ENCODE measurements around the gene RNF40.

RNF40 gene

GRCh38 chr16:30780549-30780948, 18.4 kb downstream of the RNF40 start:
- no peak overlapping the region for H3K4me3 ChIP-seq (ENCODE audit: low read length in 2 of 2)
- H3K27me3 ChIP-seq (ENCODE audit: control insufficient read depth in 2 of 2, insufficient read depth in 2 of 2, low read length in 2 of 2), result no peaks in the 10 kb centered on the region
- no peak overlapping the region for H3K27ac ChIP-seq (ENCODE audit: low read depth in 2 of 2, low read length in 2 of 2)
- peaks cover 14 to 22% of the 10 kb centered on the region in 2 donors for H3K36me3 ChIP-seq (ENCODE audit: control insufficient read depth in 2 of 2, insufficient read depth in 2 of 2, low read length in 2 of 2)
- peaks cover 11% of the 10 kb centered on the region in 2 donors for H3K4me1 ChIP-seq (ENCODE audit: control insufficient read depth in 2 of 2, insufficient read depth in 2 of 2, low read length in 2 of 2)
- no peak overlapping the region for H3K9ac ChIP-seq (ENCODE audit: low read depth in 1 of 2, low read length in 2 of 2)
- no peaks in the 10 kb centered on the region for H3K9me3 ChIP-seq (ENCODE audit: control insufficient read depth in 2 of 2, low read length in 2 of 2)

- Histone ChIP-seq H3K4me1 (ENCODE audit: control insufficient read depth in 2 of 2, insufficient read depth in 2 of 2, low read length in 2 of 2) (peaks cover 8 to 9% of the 10 kb centered on the region in 2 donors), H3K4me3 (ENCODE audit: low read length in 2 of 2) (no peak overlapping the region)
Measured at GRCh38 chr16:30782486-30783279, 20.6 kb downstream of the RNF40 start.

GRCh38 chr16:30783280-30784109, 21.4 kb downstream of the RNF40 start:
- H3K27me3 ChIP-seq (ENCODE audit: control insufficient read depth in 2 of 2, insufficient read depth in 2 of 2, low read length in 2 of 2), result no peaks in the 10 kb centered on the region
- H3K9ac ChIP-seq (ENCODE audit: low read depth in 1 of 2, low read length in 2 of 2), result no peak overlapping the region
- no peaks in the 10 kb centered on the region for H3K9me3 ChIP-seq (ENCODE audit: control insufficient read depth in 2 of 2, low read length in 2 of 2)
- H3K36me3 ChIP-seq (ENCODE audit: control insufficient read depth in 2 of 2, insufficient read depth in 2 of 2, low read length in 2 of 2), result peaks cover 14 to 22% of the 10 kb centered on the region in 2 donors
- peaks cover 11 to 14% of the 10 kb centered on the region in 2 donors for H3K4me1 ChIP-seq (ENCODE audit: control insufficient read depth in 2 of 2, insufficient read depth in 2 of 2, low read length in 2 of 2)
- no peak overlapping the region for H3K27ac ChIP-seq (ENCODE audit: low read depth in 2 of 2, low read length in 2 of 2)
- H3K4me3 ChIP-seq (ENCODE audit: low read length in 2 of 2), result no peak overlapping the region

More at GRCh38 chr16:30782486-30783279, 20.6 kb downstream of the RNF40 start:
- no peak overlapping the region for H3K27ac ChIP-seq (ENCODE audit: low read depth in 2 of 2, low read length in 2 of 2)
- no peaks in the 10 kb centered on the region for H3K9me3 ChIP-seq (ENCODE audit: control insufficient read depth in 2 of 2, low read length in 2 of 2)
- no peak overlapping the region for H3K9ac ChIP-seq (ENCODE audit: low read depth in 1 of 2, low read length in 2 of 2)
- peaks cover 14 to 22% of the 10 kb centered on the region in 2 donors for H3K36me3 ChIP-seq (ENCODE audit: control insufficient read depth in 2 of 2, insufficient read depth in 2 of 2, low read length in 2 of 2)
- H3K27me3 ChIP-seq (ENCODE audit: control insufficient read depth in 2 of 2, insufficient read depth in 2 of 2, low read length in 2 of 2), result no peaks in the 10 kb centered on the region

GRCh38 chr16:30784215-30784614, 22.1 kb downstream of the RNF40 start:
- H3K27me3 ChIP-seq (ENCODE audit: control insufficient read depth in 2 of 2, insufficient read depth in 2 of 2, low read length in 2 of 2), result no peaks in the 10 kb centered on the region
- peaks cover 11 to 14% of the 10 kb centered on the region in 2 donors for H3K4me1 ChIP-seq (ENCODE audit: control insufficient read depth in 2 of 2, insufficient read depth in 2 of 2, low read length in 2 of 2)
- no peak overlapping the region for H3K4me3 ChIP-seq (ENCODE audit: low read length in 2 of 2)
- H3K9ac ChIP-seq (ENCODE audit: low read depth in 1 of 2, low read length in 2 of 2), result no peak overlapping the region
- no peak overlapping the region for H3K27ac ChIP-seq (ENCODE audit: low read depth in 2 of 2, low read length in 2 of 2)
- H3K36me3 ChIP-seq (ENCODE audit: control insufficient read depth in 2 of 2, insufficient read depth in 2 of 2, low read length in 2 of 2), result peaks cover 14 to 22% of the 10 kb centered on the region in 2 donors
- H3K9me3 ChIP-seq (ENCODE audit: control insufficient read depth in 2 of 2, low read length in 2 of 2), result no peaks in the 10 kb centered on the region

GRCh38 chr16:30785126-30786106, 23.3 kb downstream of the RNF40 start:
- H3K27ac ChIP-seq (ENCODE audit: low read depth in 2 of 2, low read length in 2 of 2), result peak overlapping the region in 1 of 2 donors; percentile 76
- H3K9ac ChIP-seq (ENCODE audit: low read depth in 1 of 2, low read length in 2 of 2), result peak overlapping the region in 1 of 2 donors; percentile 67
- H3K9me3 ChIP-seq (ENCODE audit: control insufficient read depth in 2 of 2, low read length in 2 of 2), result no peaks in the 10 kb centered on the region
- peaks cover 11 to 14% of the 10 kb centered on the region in 2 donors for H3K4me1 ChIP-seq (ENCODE audit: control insufficient read depth in 2 of 2, insufficient read depth in 2 of 2, low read length in 2 of 2)
- no peaks in the 10 kb centered on the region for H3K27me3 ChIP-seq (ENCODE audit: control insufficient read depth in 2 of 2, insufficient read depth in 2 of 2, low read length in 2 of 2)
- peak overlapping the region; percentile 60 to 70 for H3K4me3 ChIP-seq (ENCODE audit: low read length in 2 of 2)
- peaks cover 14 to 22% of the 10 kb centered on the region in 2 donors for H3K36me3 ChIP-seq (ENCODE audit: control insufficient read depth in 2 of 2, insufficient read depth in 2 of 2, low read length in 2 of 2)

GRCh38 chr16:30786115-30786935, 24.2 kb downstream of the RNF40 start:
- Histone ChIP-seq H3K9me3 (ENCODE audit: control insufficient read depth in 2 of 2, low read length in 2 of 2) (no peaks in the 10 kb centered on the region), H3K4me1 (ENCODE audit: control insufficient read depth in 2 of 2, insufficient read depth in 2 of 2, low read length in 2 of 2) (peaks cover 11 to 14% of the 10 kb centered on the region in 2 donors), H3K9ac (ENCODE audit: low read depth in 1 of 2, low read length in 2 of 2) (peak overlapping the region; percentile 52 to 79), H3K27me3 (ENCODE audit: control insufficient read depth in 2 of 2, insufficient read depth in 2 of 2, low read length in 2 of 2) (no peaks in the 10 kb centered on the region), H3K27ac (ENCODE audit: low read depth in 2 of 2, low read length in 2 of 2) (peak overlapping the region; percentile 62 to 76), H3K4me3 (ENCODE audit: low read length in 2 of 2) (peak overlapping the region; percentile 60 to 70), H3K36me3 (ENCODE audit: control insufficient read depth in 2 of 2, insufficient read depth in 2 of 2, low read length in 2 of 2) (peaks cover 14 to 22% of the 10 kb centered on the region in 2 donors)

- peaks cover 11 to 16% of the 10 kb centered on the region in 2 donors for H3K36me3 ChIP-seq (ENCODE audit: control insufficient read depth in 2 of 2, insufficient read depth in 2 of 2, low read length in 2 of 2)
- H3K9ac ChIP-seq (ENCODE audit: low read depth in 1 of 2, low read length in 2 of 2), result peak within 1 kb of the TSS; percentile 79 to 90
- peak within 1 kb of the TSS; percentile 70 to 86 for H3K4me3 ChIP-seq (ENCODE audit: low read length in 2 of 2)
- no peaks in the 10 kb centered on the region for H3K9me3 ChIP-seq (ENCODE audit: control insufficient read depth in 2 of 2, low read length in 2 of 2)
- H3K27ac ChIP-seq (ENCODE audit: low read depth in 2 of 2, low read length in 2 of 2), result peak within 1 kb of the TSS; percentile 62 to 76
- peaks cover 11 to 14% of the 10 kb centered on the region in 2 donors for H3K4me1 ChIP-seq (ENCODE audit: control insufficient read depth in 2 of 2, insufficient read depth in 2 of 2, low read length in 2 of 2)
- no peaks in the 10 kb centered on the region for H3K27me3 ChIP-seq (ENCODE audit: control insufficient read depth in 2 of 2, insufficient read depth in 2 of 2, low read length in 2 of 2)
Measured at GRCh38 chr16:30786936-30787612, 25.0 kb downstream of the RNF40 start, which contains the start of gene ZNF629. ZNF629 (minus strand) TSS chr16:30787205; CDS start chr16:30784482, 2,723 bp downstream.

GRCh38 chr16:30787613-30788378, 25.7 kb downstream of the RNF40 start:
- H3K9ac ChIP-seq (ENCODE audit: low read depth in 1 of 2, low read length in 2 of 2), result peak overlapping the region; percentile 79 to 90
- peak overlapping the region; percentile 62 to 76 for H3K27ac ChIP-seq (ENCODE audit: low read depth in 2 of 2, low read length in 2 of 2)
- H3K4me3 ChIP-seq (ENCODE audit: low read length in 2 of 2), result peak overlapping the region; percentile 70 to 86
- H3K9me3 ChIP-seq (ENCODE audit: control insufficient read depth in 2 of 2, low read length in 2 of 2), result no peaks in the 10 kb centered on the region
- no peaks in the 10 kb centered on the region for H3K27me3 ChIP-seq (ENCODE audit: control insufficient read depth in 2 of 2, insufficient read depth in 2 of 2, low read length in 2 of 2)
- H3K36me3 ChIP-seq (ENCODE audit: control insufficient read depth in 2 of 2, insufficient read depth in 2 of 2, low read length in 2 of 2), result peaks cover 5 to 10% of the 10 kb centered on the region in 2 donors
- H3K4me1 ChIP-seq (ENCODE audit: control insufficient read depth in 2 of 2, insufficient read depth in 2 of 2, low read length in 2 of 2), result peaks cover 11 to 14% of the 10 kb centered on the region in 2 donors
